HL-60 (cell line): ENCODE data around the gene GTF2I.
A peak's percentile ranks its signal among the peaks of the same experiment; 100 is the strongest.

Source experiments
- DNase-seq, 2 experiments: peaks; one replicate each; pipeline ENCODE4 v3.0.0-alpha.2; 2010 to 2020; ENCODE audit warnings: low read depth in 1 of 2, low spot score in 1 of 2
- H3K27ac ChIP-seq: fragments of 250-450 bp; sonication (Bioruptor Pico); replicated peaks from 2 replicates; pipeline ENCODE4 v1.5.1; 2020; ENCODE audit warnings: mild to moderate bottlenecking, moderate library complexity
- H3K27me3 ChIP-seq: fragments of 250-450 bp; sonication (Bioruptor Pico); 2 replicates; pipeline ENCODE4 v1.5.1; 2021; ENCODE audit warnings: mild to moderate bottlenecking, moderate library complexity; ENCODE audit not compliant: insufficient read depth, poor library complexity, severe bottlenecking
- H3K4me3 ChIP-seq: replicated peaks from 2 replicates; pipeline ENCODE4 v1.5.1; 2011; ENCODE audit warnings: mild to moderate bottlenecking, control low read depth, low read length; ENCODE audit not compliant: insufficient read depth
- CTCF ChIP-seq: IDR thresholded peaks from one replicate; pipeline ENCODE4 v1.5.1; 2011; ENCODE audit warnings: low read length, control low read depth, inconsistent platforms; ENCODE audit not compliant: insufficient read depth
- GABPA ChIP-seq: IDR thresholded peaks from 2 replicates; pipeline ENCODE4 v1.6.1; 2012; ENCODE audit warnings: low read depth
- POLR2AphosphoS5 ChIP-seq: IDR thresholded peaks from 2 replicates; pipeline ENCODE4 v1.6.1; 2012; ENCODE audit warnings: low read depth
- REST ChIP-seq: IDR thresholded peaks from 2 replicates; pipeline ENCODE4 v1.6.1; 2012; ENCODE audit warnings: low read depth; ENCODE audit not compliant: insufficient replicate concordance
- SPI1 ChIP-seq: IDR thresholded peaks from 2 replicates; pipeline ENCODE4 v1.6.1; 2012; ENCODE audit warnings: low read depth, mild to moderate bottlenecking, borderline replicate concordance
- long read RNA-seq: library from polyadenylated mRNA; unstranded; transcript quantifications from one replicate; pipeline ENCODE4 v2.0.0, GENCODE V29; 2020

GTF2I gene
- long read RNA-seq, full-length matches to known transcripts, result 227 of 435 reads
- long read RNA-seq, partial matches to known transcripts, result 146 of 435 reads
- long read RNA-seq, other reads (novel, unspliced or antisense), result 62 of 435 reads

GRCh38 chr7:74657692-74658177 is at the start of gene GTF2I:
TSS of gene GTF2I (plus strand) at chr7:74657718. CDS start at chr7:74689129, 31,411 bp downstream.
- Histone ChIP-seq H3K27ac (peak within 1 kb of the TSS; percentile 98), H3K4me3 (peak within 1 kb of the TSS; percentile 53), H3K27me3 (no peaks in the 10 kb centered on the region)
- DNase-seq, result peak in 1 of 2 experiments; percentile 65
- no peak for TF ChIP-seq GABPA
- no peak for TF ChIP-seq REST
- TF ChIP-seq POLR2AphosphoS5, result peak; percentile 14; the same call in 1 of the 2 replicates
- TF ChIP-seq CTCF, result no peak
- no peak for TF ChIP-seq SPI1

GRCh38 chr7:74612015-74612829 is 45.3 kb upstream of the GTF2I start:
- H3K27ac ChIP-seq, result no peak overlapping the region
- no peaks in the 10 kb centered on the region for H3K27me3 ChIP-seq
- peak in 1 of 2 experiments; percentile 23 for DNase-seq
- TF ChIP-seq REST (no peak), POLR2AphosphoS5 (no peak), SPI1 (no peak), GABPA (no peak), CTCF (no peak)
- no peak overlapping the region for H3K4me3 ChIP-seq

- Histone ChIP-seq H3K27me3 (no peaks in the 10 kb centered on the region), H3K27ac (no peak overlapping the region; the same call in 1 of the 2 replicates), H3K4me3 (no peak overlapping the region)
- DNase-seq, result no peak
- TF ChIP-seq POLR2AphosphoS5, result no peak
- no peak for TF ChIP-seq REST
- no peak for TF ChIP-seq CTCF
- TF ChIP-seq SPI1, result no peak
- TF ChIP-seq GABPA, result no peak
Measured at GRCh38 chr7:74615933-74616780, 41.4 kb upstream of the GTF2I start.
